Muscle of leg (tissue), 11 donors: Measurements from ENCODE around the gene WNT2B. TPM values are rescaled to one million over a fixed set of nuclear protein-coding genes. Genes with fewer than 3 reads are reported as not detected.
A peak's percentile ranks its signal among the peaks of the same experiment; 100 is the strongest.

ENCODE experiments used
- DNase-seq: peaks from one replicate; pipeline ENCODE4 v3.0.0; 2013
- H3K27ac ChIP-seq: one replicate; pipeline ENCODE4 v1.5.1; 2013; ENCODE audit warnings: mild to moderate bottlenecking, low read length, control low read depth
- H3K27me3 ChIP-seq: one replicate; pipeline ENCODE4 v1.6.1; 2013; ENCODE audit warnings: low read length; ENCODE audit not compliant: control insufficient read depth, insufficient read depth
- H3K36me3 ChIP-seq: one replicate; pipeline ENCODE4 v1.6.1; 2013; ENCODE audit warnings: low read length; ENCODE audit not compliant: control insufficient read depth, insufficient read depth
- H3K4me1 ChIP-seq: one replicate; pipeline ENCODE4 v1.6.1; 2013; ENCODE audit warnings: low read length; ENCODE audit not compliant: control insufficient read depth, insufficient read depth
- H3K4me3 ChIP-seq: one replicate; pipeline ENCODE4 v1.5.1; 2013; ENCODE audit warnings: low read length, control low read depth
- H3K9me3 ChIP-seq: replicated peaks from 2 replicates; pipeline ENCODE4 v1.6.1; 2013; ENCODE audit warnings: low read depth, low read length; ENCODE audit not compliant: control insufficient read depth
- WGBS: methylation state at CpG from one replicate; pipeline ENCODE4 v1.1.5; 2013; ENCODE audit warnings: missing lambda C conversion rate; ENCODE audit not compliant: insufficient coverage; 5-methylcytosine and 5-hydroxymethylcytosine counted together
- polyA plus RNA-seq, 8 donors: library from polyadenylated mRNA; unstranded; fragments of 120-200 nt; gene quantifications; one replicate each; pipeline versions ENCODE4 v1.2.1 to v1.2.3, GENCODE V29; 2013; ENCODE audit warnings: inconsistent platforms in 1 of 8, low replicate concordance in 1 of 8; ENCODE audit not compliant: insufficient read length in 8 of 8, insufficient read depth in 1 of 8
- total RNA-seq: library from RNA; stranded (reverse); fragments of 120-200 nt; gene quantifications from one replicate; pipeline ENCODE4 v1.2.4, GENCODE V29; 2013

Gene WNT2B
- total and polyA plus RNA-seq, 9 donors = 2.6 to 7.8 (median 4.1) TPM

DNA sequence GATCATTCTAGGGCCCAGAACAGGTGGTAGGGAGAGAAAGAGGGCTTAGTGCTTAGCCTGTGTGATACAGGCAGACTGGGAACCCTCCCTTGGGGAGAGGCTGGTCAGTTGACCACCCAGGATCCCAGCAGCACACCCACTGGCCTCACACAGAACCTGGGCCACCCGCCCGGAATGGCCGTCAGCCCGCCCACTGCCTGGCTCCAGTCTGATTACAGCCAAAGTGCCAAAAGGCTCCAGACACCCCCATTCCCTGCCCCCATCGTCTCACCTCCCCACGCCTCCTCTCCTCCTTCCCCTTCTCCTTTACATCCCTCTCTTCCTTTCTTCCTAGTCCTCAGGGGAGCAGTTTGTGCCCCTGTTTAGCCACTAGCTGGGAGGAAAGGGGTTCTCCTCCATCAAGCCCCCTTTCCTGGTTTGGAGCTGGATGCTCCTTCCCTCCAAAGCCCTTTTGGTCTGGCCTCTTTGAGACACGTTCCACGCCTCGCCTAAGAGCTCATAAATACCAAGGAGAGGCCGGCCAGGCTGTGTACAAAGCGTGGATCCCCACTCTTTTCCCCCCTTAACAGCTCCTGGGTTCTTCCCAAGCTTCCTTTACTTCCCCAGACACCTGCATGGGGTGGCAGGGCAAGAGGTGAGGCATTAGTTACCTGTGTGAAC lies 4.6 kb upstream of the WNT2B start:
- Histone ChIP-seq H3K27me3 (peaks cover 79% of the 10 kb centered on the region), H3K4me1 (peaks cover 44% of the 10 kb centered on the region), H3K9me3 (no peaks in the 10 kb centered on the region), H3K4me3 (no peak overlapping the region), H3K36me3 (no peaks in the 10 kb centered on the region), H3K27ac (no peak overlapping the region)
- DNase-seq = peak; percentile 48
- WGBS = 36% methylated on average over 6 of the region's 11 CpGs

DNA sequence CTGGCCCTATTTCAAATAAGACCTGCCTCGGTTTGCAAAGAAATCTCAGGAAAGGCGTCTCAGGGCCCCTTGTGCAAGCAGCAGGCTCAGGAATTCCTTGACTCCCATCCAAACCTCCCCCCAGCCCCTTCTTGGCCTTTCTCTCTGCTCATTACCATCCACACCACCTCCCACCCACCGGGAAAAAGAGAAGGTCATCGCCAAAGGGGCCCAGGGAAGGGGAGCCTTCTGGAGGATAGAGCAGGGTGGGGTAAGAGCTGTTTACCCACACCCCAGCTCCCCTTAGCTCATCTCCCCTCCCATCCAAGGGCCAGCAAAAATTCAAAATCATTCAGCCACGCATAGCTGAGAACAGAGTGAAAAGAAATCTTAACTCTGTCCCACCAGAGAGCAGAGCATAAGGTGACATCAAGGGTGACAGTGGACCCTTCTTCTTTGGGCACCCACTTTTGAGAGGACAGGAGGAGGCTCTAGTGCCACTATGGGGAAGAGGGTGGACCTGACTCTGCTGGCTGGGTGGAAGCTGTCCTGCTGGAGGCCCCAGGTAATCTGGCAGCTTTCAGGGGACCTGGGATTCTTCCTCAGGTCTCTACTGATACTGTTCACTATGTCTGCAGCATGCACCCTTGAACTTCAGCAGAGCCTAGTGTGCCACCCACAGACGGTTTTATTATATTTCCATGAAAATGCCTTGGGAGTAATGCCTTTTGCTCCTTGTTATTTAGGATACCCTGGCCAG lies 3.9 kb upstream of the WNT2B start:
- H3K27me3 ChIP-seq = peaks cover 86% of the 10 kb centered on the region
- H3K4me1 ChIP-seq = peaks cover 44% of the 10 kb centered on the region
- 17% methylated on average over 1 of the region's 6 CpGs for WGBS

DNA sequence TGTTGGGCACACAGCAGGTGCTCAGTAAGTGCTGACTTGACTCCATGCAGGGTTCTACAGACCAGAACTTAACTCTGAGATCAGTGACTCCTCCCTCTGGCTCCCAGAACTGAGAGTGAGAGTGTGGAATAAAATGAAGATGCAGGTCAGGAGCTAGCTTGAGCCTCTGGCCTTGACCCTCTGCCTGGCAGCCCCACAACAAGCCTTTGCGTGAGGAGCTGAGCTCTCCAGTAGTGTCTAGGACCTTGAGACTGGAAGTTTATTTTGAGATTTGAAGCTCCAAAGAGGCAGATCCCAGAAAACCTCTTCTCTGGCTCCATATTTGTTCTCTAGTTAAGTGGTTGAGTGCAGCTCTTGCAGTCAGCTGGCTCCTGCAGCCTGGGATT lies 3.4 kb upstream of the WNT2B start:
- H3K9me3 ChIP-seq = no peaks in the 10 kb centered on the region
- peaks cover 44% of the 10 kb centered on the region for H3K4me1 ChIP-seq
- no peak for DNase-seq
- no peak overlapping the region for H3K4me3 ChIP-seq
- no peak overlapping the region for H3K27ac ChIP-seq
- no peaks in the 10 kb centered on the region for H3K36me3 ChIP-seq
- peaks cover 90% of the 10 kb centered on the region for H3K27me3 ChIP-seq
- 80% methylated on average over 1 of the region's 1 CpG for WGBS

More for the DNA sequence above, 3.9 kb upstream of the WNT2B start:
- no peaks in the 10 kb centered on the region for H3K9me3 ChIP-seq
- no peak overlapping the region for H3K27ac ChIP-seq
- no peak overlapping the region for H3K4me3 ChIP-seq
- peak; percentile 58 for DNase-seq
- H3K36me3 ChIP-seq = no peaks in the 10 kb centered on the region

DNA sequence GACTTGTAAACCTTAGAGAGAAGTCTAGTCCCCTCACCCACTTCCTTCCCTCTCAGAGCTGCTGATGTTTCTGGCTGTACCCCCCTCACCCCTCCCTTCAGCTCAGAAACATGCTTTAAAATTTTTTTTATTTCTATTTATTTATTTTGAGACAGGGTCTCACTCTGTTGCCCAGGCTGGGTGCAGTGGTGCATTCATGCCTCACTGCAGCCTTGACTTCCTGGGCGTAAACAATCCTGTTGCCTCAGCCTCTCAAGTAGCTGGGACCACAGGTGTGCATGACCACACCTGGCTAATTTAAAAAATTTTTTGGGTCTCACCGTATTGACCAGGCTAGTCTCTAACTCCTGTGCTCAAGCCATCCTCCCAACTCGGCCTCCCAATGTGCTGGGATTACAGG lies 2.9 kb upstream of the WNT2B start:
- H3K27me3 ChIP-seq = peaks cover 93% of the 10 kb centered on the region
- 75% methylated on average over 2 of the region's 3 CpGs for WGBS
- H3K27ac ChIP-seq = no peak overlapping the region
- H3K4me1 ChIP-seq = peaks cover 44% of the 10 kb centered on the region
- H3K4me3 ChIP-seq = no peak overlapping the region
- no peaks in the 10 kb centered on the region for H3K9me3 ChIP-seq
- no peaks in the 10 kb centered on the region for H3K36me3 ChIP-seq
- DNase-seq = no peak

DNA sequence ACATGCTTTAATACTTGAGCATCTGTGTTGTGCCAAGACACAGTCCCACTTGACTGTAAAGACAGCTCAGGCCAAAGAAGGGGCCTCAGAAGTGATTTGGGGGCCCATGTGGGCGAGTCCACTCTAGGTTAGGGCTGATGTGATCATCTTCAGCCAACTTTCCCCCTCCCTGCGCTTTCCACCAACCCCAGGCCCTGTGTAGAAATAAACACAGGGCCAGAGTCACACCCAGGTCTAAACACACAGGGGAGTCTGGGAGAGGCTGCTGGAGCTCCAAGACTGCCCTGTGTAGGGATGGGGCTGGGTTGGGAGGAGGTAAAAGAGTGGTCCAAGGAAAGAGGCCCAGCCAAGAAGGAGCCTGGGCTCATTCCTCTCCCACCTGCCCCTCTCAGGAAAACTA lies 2.5 kb upstream of the WNT2B start:
- no peaks in the 10 kb centered on the region for H3K9me3 ChIP-seq
- WGBS = no CpG with 5 or more reads among the region's 2 CpGs
- H3K4me1 ChIP-seq = peaks cover 44% of the 10 kb centered on the region
- H3K27me3 ChIP-seq = peaks cover 96% of the 10 kb centered on the region
- H3K4me3 ChIP-seq = no peak overlapping the region
- no peak overlapping the region for H3K27ac ChIP-seq
- peak; percentile 77 for DNase-seq
- H3K36me3 ChIP-seq = no peaks in the 10 kb centered on the region

DNA sequence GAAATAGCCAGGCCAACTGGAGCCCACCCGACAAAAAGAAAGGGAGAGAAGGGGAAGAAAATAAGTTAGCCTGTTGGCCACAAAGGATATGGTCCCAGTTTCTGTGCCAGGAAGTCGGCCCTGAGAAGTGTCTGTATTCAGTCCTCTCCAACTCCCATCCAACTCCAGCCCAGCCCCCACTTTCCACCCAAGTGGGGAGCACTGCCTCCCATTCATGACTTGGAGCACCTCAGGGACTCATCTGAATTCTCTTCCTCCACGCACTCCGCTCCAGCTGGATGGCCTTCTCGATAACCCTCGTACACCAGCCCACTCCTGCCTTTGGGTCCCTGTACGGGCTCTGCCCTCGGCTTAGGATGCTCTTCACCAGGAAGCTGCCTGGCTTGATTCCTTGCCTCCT lies 2.0 kb upstream of the WNT2B start:
- Histone ChIP-seq H3K27ac (no peak overlapping the region), H3K36me3 (no peaks in the 10 kb centered on the region), H3K4me1 (peaks cover 41% of the 10 kb centered on the region), H3K4me3 (no peak overlapping the region), H3K9me3 (no peaks in the 10 kb centered on the region), H3K27me3 (peaks cover 93% of the 10 kb centered on the region)
- whole genome bisulfite sequencing = 58% methylated on average over 8 of the region's 8 CpGs
- peak; percentile 30 for DNase-seq

DNA sequence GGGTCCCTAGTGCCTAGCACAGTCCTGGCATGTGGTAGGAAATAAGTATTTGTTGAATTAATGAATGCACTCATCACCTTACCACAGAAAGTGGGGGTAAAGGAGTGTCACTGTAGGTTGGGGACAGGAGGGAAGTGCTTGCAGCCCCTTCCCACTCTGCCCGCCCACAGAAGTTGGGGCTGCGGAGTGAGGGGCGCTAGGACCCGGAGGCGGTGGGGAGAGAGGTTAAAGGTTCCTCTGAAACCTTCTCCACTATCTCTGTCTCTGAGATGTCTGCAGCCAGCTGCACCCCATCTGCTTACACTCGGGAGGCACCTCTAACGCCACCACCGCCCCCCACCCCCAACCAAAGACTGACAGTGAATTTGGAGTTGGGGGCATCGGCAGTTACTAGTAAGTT lies 1.4 kb upstream of the WNT2B start:
- 0% methylated on average over 1 of the region's 9 CpGs for WGBS

DNA sequence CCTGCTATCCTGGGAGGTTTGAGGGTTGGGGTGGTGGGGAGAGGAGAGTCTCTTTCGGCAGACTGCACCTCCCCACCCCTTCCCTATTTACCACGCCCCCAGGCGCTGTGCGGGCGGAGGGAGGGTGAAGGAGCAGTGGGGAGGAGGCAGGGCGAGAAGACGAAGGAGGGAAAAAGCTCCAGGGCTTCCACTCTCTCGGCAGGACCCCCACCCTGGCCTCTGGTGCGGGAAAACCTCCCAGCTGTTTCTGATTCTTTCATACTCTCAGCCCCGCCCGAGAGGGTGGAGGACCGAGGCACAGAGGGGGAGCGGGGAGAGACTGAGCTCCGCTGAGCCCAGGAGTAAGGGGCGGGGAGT lies 866 bp upstream of the WNT2B start:
- Histone ChIP-seq H3K4me1 (peaks cover 30% of the 10 kb centered on the region), H3K36me3 (no peaks in the 10 kb centered on the region), H3K27ac (no peak overlapping the region), H3K27me3 (peaks cover 88% of the 10 kb centered on the region), H3K4me3 (peak overlapping the region; percentile 40), H3K9me3 (no peaks in the 10 kb centered on the region)
- 0% methylated on average over 8 of the region's 15 CpGs for WGBS
- DNase-seq = peak; percentile 62

More for the DNA sequence above, 1.4 kb upstream of the WNT2B start:
- peaks cover 89% of the 10 kb centered on the region for H3K27me3 ChIP-seq
- DNase-seq = no peak
- H3K4me3 ChIP-seq = no peak overlapping the region
- H3K36me3 ChIP-seq = no peaks in the 10 kb centered on the region
- peaks cover 36% of the 10 kb centered on the region for H3K4me1 ChIP-seq
- no peaks in the 10 kb centered on the region for H3K9me3 ChIP-seq
- H3K27ac ChIP-seq = no peak overlapping the region

DNA sequence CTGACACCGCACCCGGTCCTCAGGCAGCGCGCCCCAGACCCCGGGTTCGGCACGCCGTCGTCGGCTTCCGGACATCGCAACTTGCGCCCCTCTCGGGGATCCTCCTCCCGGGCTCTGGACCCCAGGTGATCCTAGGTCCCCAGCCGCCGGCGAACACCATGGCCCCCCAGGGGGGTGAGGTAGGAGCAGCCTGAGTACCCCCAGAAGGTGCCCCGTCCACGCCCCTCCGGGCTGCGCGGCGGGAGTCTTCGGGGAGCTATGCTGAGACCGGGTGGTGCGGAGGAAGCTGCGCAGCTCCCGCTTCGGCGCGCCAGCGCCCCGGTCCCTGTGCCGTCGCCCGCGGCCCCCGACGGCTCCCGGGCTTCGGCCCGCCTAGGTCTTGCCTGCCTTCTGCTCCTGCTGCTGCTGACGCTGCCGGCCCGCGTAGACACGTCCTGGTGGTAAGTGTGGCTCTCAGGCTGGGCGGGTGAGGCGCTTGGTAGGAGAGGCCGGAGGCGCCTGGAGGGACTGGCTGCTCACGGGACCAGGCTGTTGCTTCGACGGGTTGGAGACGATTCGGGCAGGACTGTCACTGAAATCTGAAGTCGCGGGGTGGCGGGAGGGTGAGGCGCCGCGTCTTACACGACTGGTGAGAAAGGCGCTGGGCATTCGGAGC lies 367 bp downstream of the WNT2B start:
- Histone ChIP-seq H3K4me3 (peak overlapping the region; percentile 41), H3K4me1 (peaks cover 22% of the 10 kb centered on the region), H3K27me3 (peaks cover 79% of the 10 kb centered on the region), H3K9me3 (no peaks in the 10 kb centered on the region), H3K36me3 (no peaks in the 10 kb centered on the region), H3K27ac (no peak overlapping the region)
- 5% methylated on average over 63 of the region's 66 CpGs for WGBS
- peak; percentile 20 for DNase-seq

DNA sequence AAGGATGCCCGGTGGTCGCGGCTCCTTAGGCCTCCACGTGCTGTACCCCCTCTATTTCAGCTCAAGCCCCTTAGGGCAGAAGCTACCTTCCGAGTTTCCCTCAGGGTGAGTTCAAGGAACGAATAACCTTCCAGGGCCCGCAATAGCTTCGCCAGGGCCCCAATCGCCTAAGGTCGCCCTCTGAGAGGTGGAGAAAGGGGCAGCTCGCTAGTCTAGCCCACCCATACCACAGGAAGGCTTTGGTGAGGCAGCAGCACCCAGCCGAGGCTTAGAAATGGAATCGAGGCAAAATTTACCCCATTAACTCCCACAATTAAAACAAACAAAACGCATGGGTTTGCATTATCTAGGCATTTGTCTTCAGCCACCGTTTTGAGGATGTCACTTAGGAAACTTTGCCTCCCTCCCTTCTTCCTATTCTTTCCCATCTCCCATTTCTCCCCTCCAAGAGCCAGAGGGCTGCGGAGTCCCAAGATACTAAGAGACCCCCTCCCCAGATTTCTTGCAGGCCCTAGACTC lies 954 bp downstream of the WNT2B start:
- Histone ChIP-seq H3K4me1 (peaks cover 17% of the 10 kb centered on the region), H3K4me3 (no peak overlapping the region), H3K27ac (no peak overlapping the region), H3K9me3 (no peaks in the 10 kb centered on the region), H3K36me3 (no peaks in the 10 kb centered on the region), H3K27me3 (peaks cover 74% of the 10 kb centered on the region)
- WGBS = 38% methylated on average over 9 of the region's 16 CpGs
- DNase-seq = no peak
